ENCODE measurements around the gene MYBPH. TPM values are rescaled to one million over a fixed set of nuclear protein-coding genes. Genes with fewer than 3 reads are reported as not detected.

The MYBPH gene
- total and polyA plus RNA-seq, 2 donors (not counting 1 experiment from before 2014, with no cell fraction given) = not detected

GRCh38 chr1:203182387-203182953 is 6.8 kb upstream of the MYBPH start:
- no peaks in the 10 kb centered on the region for H3K9me3 ChIP-seq (ENCODE audit: control extremely low read depth in 1 of 3, control insufficient read depth in 2 of 3, insufficient read depth in 1 of 3, low read length in 2 of 3)
- H3K4me3 Mint-ChIP-seq = no peak overlapping the region

DNA sequence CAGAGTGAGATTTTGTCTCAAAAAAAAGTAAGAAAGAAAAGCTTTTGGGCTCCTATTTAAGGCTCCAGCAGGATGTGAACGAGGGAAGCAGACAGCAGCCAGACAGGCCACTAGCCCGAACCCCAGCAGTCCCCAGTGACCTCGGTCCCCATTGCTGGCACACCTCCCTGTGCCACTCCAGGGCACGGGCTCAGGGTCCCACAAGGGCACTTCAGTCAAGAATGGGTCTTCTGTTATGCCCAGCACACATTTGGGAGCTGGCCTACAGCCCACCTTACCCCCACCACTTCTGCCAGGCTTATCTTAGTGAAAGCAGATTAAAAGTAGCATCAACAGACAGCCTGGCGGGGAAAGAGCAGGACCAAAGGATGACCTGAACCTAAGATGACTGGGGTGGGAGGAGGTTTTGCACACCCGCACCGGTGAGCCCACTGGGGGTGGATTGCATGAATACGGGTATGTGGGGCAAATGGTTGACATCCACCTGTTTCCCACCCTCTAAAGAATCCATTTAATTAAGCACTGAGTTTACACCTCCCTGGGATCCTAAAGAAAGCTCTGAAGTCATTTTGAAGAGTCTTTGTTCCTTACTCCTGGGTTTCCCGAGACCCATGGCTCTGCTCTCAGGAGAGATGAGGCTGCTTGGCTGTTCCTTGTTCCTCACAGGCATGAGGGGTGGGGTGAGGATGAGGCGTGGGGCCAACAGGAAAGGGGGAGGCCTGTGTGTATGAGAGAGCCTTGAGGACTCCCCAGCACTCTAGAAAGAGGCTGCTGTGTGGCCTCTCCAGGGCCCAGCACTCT is 6.2 kb upstream of the MYBPH start:
- intact Hi-C loops (cut with micrococcal nuclease) = no loop called here
- DNase-seq = no peak
- no peak for ATAC-seq (ENCODE audit: low read depth)
- no peaks in the 10 kb centered on the region for H3K79me2 ChIP-seq (ENCODE audit: control insufficient read depth, insufficient read depth, low read length)
- H3K4me3 Mint-ChIP-seq = no peak overlapping the region
- H4K20me1 ChIP-seq (ENCODE audit: control insufficient read depth, insufficient read depth, low read length, poor library complexity, severe bottlenecking) = no peaks in the 10 kb centered on the region
- no peak overlapping the region for H3K4me2 ChIP-seq (replicated peaks; ENCODE audit: low read depth, low read length, poor library complexity, severe bottlenecking)
- no peak overlapping the region for H3K4me3 ChIP-seq (ENCODE audit: control extremely low read depth in 1 of 5, extremely low read depth in 1 of 5, insufficient read depth in 1 of 5, low read depth in 2 of 5, low read length in 4 of 5)
- 62% methylated on average over 6 of the region's 10 CpGs for WGBS (ENCODE audit: insufficient coverage)
- H3K27me3 Mint-ChIP-seq = peaks cover 10% of the 10 kb centered on the region
- no peak overlapping the region for H3K27ac ChIP-seq (ENCODE audit: low read length in 2 of 2)
- no peaks in the 10 kb centered on the region for H3K36me3 ChIP-seq (replicated peaks in 1 of 2; ENCODE audit: control extremely low read depth in 1 of 2, control insufficient read depth in 1 of 2, extremely low read depth in 1 of 2, insufficient read depth in 2 of 2, low read length in 1 of 2)
- H3K4me1 Mint-ChIP-seq = no peaks in the 10 kb centered on the region
- H3K9ac ChIP-seq (ENCODE audit: low read length) = no peak overlapping the region
- H3K4me1 ChIP-seq (ENCODE audit: control insufficient read depth in 2 of 2, insufficient read depth in 2 of 2, low read length in 2 of 2) = no peaks in the 10 kb centered on the region
- no peak overlapping the region for H2AFZ ChIP-seq (ENCODE audit: insufficient read depth, low read depth, low read length, poor library complexity, severe bottlenecking)
- ChIA-PET CTCF (no interaction called here), POLR2A (no interaction called here)
- H3K27me3 ChIP-seq (replicated peaks in 1 of 4; ENCODE audit: control extremely low read depth in 1 of 4, control insufficient read depth in 3 of 4, insufficient read depth in 4 of 4, low read length in 3 of 4) = peaks cover 0 to 5% (median 0%) of the 10 kb centered on the region in 4 experiments
- no peaks in the 10 kb centered on the region for H3K9me3 Mint-ChIP-seq (ENCODE audit: insufficient read depth)
- TF ChIP-seq, protein P1, sequence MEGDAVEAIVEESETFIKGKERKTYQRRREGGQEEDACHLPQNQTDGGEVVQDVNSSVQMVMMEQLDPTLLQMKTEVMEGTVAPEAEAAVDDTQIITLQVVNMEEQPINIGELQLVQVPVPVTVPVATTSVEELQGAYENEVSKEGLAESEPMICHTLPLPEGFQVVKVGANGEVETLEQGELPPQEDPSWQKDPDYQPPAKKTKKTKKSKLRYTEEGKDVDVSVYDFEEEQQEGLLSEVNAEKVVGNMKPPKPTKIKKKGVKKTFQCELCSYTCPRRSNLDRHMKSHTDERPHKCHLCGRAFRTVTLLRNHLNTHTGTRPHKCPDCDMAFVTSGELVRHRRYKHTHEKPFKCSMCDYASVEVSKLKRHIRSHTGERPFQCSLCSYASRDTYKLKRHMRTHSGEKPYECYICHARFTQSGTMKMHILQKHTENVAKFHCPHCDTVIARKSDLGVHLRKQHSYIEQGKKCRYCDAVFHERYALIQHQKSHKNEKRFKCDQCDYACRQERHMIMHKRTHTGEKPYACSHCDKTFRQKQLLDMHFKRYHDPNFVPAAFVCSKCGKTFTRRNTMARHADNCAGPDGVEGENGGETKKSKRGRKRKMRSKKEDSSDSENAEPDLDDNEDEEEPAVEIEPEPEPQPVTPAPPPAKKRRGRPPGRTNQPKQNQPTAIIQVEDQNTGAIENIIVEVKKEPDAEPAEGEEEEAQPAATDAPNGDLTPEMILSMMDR (IDR thresholded peaks at IDR 0.05) = no peak
- TF ChIP-seq EZH2 (IDR thresholded peaks at IDR 0.05; ENCODE audit: borderline replicate concordance, insufficient read depth, low read depth, low read length, poor library complexity, severe bottlenecking) = no peak
- no peaks in the 10 kb centered on the region for H3K9me3 ChIP-seq (ENCODE audit: control extremely low read depth in 1 of 3, control insufficient read depth in 2 of 3, insufficient read depth in 1 of 3, low read length in 2 of 3)
- H3K27ac Mint-ChIP-seq = no peak overlapping the region

More at GRCh38 chr1:203182387-203182953, 6.8 kb upstream of the MYBPH start:
- Mint-ChIP-seq H3K27ac (no peak overlapping the region), H3K9me3 (ENCODE audit: insufficient read depth) (no peaks in the 10 kb centered on the region), H3K4me1 (no peaks in the 10 kb centered on the region), H3K27me3 (peaks cover 10% of the 10 kb centered on the region)
- DNase-seq (no peak), ATAC-seq (ENCODE audit: low read depth) (no peak)
- no peaks in the 10 kb centered on the region for H3K36me3 ChIP-seq (replicated peaks in 1 of 2; ENCODE audit: control extremely low read depth in 1 of 2, control insufficient read depth in 1 of 2, extremely low read depth in 1 of 2, insufficient read depth in 2 of 2, low read length in 1 of 2)
- no peak overlapping the region for H3K9ac ChIP-seq (ENCODE audit: low read length)
- H3K4me2 ChIP-seq (replicated peaks; ENCODE audit: low read depth, low read length, poor library complexity, severe bottlenecking) = no peak overlapping the region
- no peak for TF ChIP-seq EZH2 (IDR thresholded peaks at IDR 0.05; ENCODE audit: borderline replicate concordance, insufficient read depth, low read depth, low read length, poor library complexity, severe bottlenecking)
- TF ChIP-seq, protein P1 (IDR thresholded peaks at IDR 0.05) = no peak
- ChIA-PET CTCF (no interaction called here), POLR2A (no interaction called here)
- H3K4me3 ChIP-seq (ENCODE audit: control extremely low read depth in 1 of 5, extremely low read depth in 1 of 5, insufficient read depth in 1 of 5, low read depth in 2 of 5, low read length in 4 of 5) = no peak overlapping the region
- no peaks in the 10 kb centered on the region for H3K4me1 ChIP-seq (ENCODE audit: control insufficient read depth in 2 of 2, insufficient read depth in 2 of 2, low read length in 2 of 2)
- H2AFZ ChIP-seq (ENCODE audit: insufficient read depth, low read depth, low read length, poor library complexity, severe bottlenecking) = no peak overlapping the region
- no peak overlapping the region for H3K27ac ChIP-seq (ENCODE audit: low read length in 2 of 2)
- 100% methylated on average over 1 of the region's 7 CpGs for WGBS (ENCODE audit: insufficient coverage)
- no peaks in the 10 kb centered on the region for H4K20me1 ChIP-seq (ENCODE audit: control insufficient read depth, insufficient read depth, low read length, poor library complexity, severe bottlenecking)
- H3K79me2 ChIP-seq (ENCODE audit: control insufficient read depth, insufficient read depth, low read length) = no peaks in the 10 kb centered on the region
- intact Hi-C loops (cut with micrococcal nuclease) = no loop called here
- H3K27me3 ChIP-seq (replicated peaks in 1 of 4; ENCODE audit: control extremely low read depth in 1 of 4, control insufficient read depth in 3 of 4, insufficient read depth in 4 of 4, low read length in 3 of 4) = peaks cover 0 to 5% (median 0%) of the 10 kb centered on the region in 4 experiments

All from B cell (primary cell).